ENCODE results near the gene GGT6.

The GGT6 gene

GRCh38 chr17:4522661-4523060, 37.7 kb downstream of the GGT6 start:
- DNase-seq (ENCODE audit: low read depth, low spot score) = no peak

GRCh38 chr17:4520894-4521600, 39.3 kb downstream of the GGT6 start:
- DNase-seq (ENCODE audit: low read depth, low spot score) = no peak

- no peak for DNase-seq (ENCODE audit: low read depth, low spot score)
These were observed 40.1 kb downstream of the GGT6 start for GRCh38 chr17:4520060-4520893.

GRCh38 chr17:4519361-4519788, 41.0 kb downstream of the GGT6 start:
- DNase-seq (ENCODE audit: low read depth, low spot score) = no peak

- DNase-seq (ENCODE audit: low read depth, low spot score) = no peak
These were observed 41.5 kb downstream of the GGT6 start for GRCh38 chr17:4518901-4519300.

- no peak for DNase-seq (ENCODE audit: low read depth, low spot score)
These were observed 43.6 kb downstream of the GGT6 start for GRCh38 chr17:4516735-4517134.

GRCh38 chr17:4515501-4515900, 44.9 kb downstream of the GGT6 start:
- no peak for DNase-seq (ENCODE audit: low read depth, low spot score)

- no peak for DNase-seq (ENCODE audit: low read depth, low spot score)
These were observed 45.6 kb downstream of the GGT6 start for GRCh38 chr17:4514779-4515178.

- no peak for DNase-seq (ENCODE audit: low read depth, low spot score)
These were observed 46.2 kb downstream of the GGT6 start for GRCh38 chr17:4514206-4514605.

GRCh38 chr17:4513113-4514032, 47.0 kb downstream of the GGT6 start:
- no peak for DNase-seq (ENCODE audit: low read depth, low spot score)

- DNase-seq (ENCODE audit: low read depth, low spot score) = no peak
These were observed 47.9 kb downstream of the GGT6 start for GRCh38 chr17:4512156-4513112.

- DNase-seq (ENCODE audit: low read depth, low spot score) = no peak
These were observed 49.0 kb downstream of the GGT6 start for GRCh38 chr17:4511199-4511932.

GRCh38 chr17:4510618-4510941, 49.8 kb downstream of the GGT6 start:
- DNase-seq (ENCODE audit: low read depth, low spot score) = no peak

- no peak for DNase-seq (ENCODE audit: low read depth, low spot score)
These were observed 50.3 kb downstream of the GGT6 start for GRCh38 chr17:4509923-4510617.

GRCh38 chr17:4509401-4509800, 51.0 kb downstream of the GGT6 start:
- DNase-seq (ENCODE audit: low read depth, low spot score) = no peak

GRCh38 chr17:4508207-4508606, 52.2 kb downstream of the GGT6 start:
- DNase-seq (ENCODE audit: low read depth, low spot score) = no peak

GRCh38 chr17:4507361-4508111, 52.8 kb downstream of the GGT6 start:
- DNase-seq (ENCODE audit: low read depth, low spot score) = no peak

Measured in activated CD4-positive, CD25-positive, alpha-beta regulatory T cell treated with anti-CD3 and anti-CD28 coated beads, Interleukin-2, amount 50 U/mL, for 16 hours (primary cell).